ENCODE data around the gene EIF4B.

The EIF4B gene

DNA sequence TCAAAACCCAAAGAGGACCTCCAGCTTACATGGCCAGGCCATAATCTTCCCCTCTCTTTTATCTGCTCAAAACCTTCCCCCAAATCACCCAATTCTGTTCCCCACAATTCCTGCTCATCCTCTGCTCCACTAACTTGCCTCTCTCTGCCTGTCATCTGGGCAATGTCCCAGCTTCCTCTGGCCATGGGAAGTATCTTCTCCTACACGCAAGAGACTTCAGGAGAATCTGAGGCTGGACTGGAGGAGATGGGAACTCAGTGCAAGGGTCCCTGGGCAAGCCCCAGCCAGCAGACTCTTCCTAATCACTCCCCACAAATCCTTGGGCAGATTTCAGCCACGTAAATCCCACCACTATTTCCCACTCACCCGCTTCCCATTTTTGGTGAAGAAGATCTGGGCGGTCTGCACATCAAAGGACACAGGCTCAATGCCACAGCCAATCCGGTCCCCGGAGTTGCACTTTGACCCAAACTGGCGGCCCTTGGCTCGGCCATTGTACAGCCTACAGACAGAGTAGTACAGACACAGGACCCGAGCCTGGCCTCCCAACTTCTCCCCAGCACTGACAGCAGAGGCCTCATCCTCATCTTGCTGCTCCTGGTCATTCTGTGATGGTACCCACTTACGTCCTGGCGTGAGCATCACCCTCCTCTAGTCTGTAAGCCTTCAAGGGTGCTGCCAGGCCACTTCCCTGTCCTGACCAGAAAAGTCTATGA is 68.2 kb downstream of the EIF4B start:
- Histone ChIP-seq H3K4ac (ENCODE audit: low read length) (no peak overlapping the region), H3K18ac (ENCODE audit: low read length) (no peak overlapping the region), H4K8ac (ENCODE audit: low read depth, low read length) (no peak overlapping the region), H3K4me1 (ENCODE audit: control insufficient read depth in 2 of 2, insufficient read depth in 1 of 2, low read depth in 1 of 2, low read length in 2 of 2) (peaks cover 17 to 19% of the 10 kb centered on the region in 2 donors), H3K23ac (ENCODE audit: low read depth, low read length, poor library complexity) (no peak overlapping the region), H3K36me3 (replicated peaks in 1 of 2; ENCODE audit: control insufficient read depth in 2 of 2, insufficient read depth in 2 of 2, low read length in 2 of 2) (peaks cover 2 to 28% of the 10 kb centered on the region in 2 donors), H3K4me2 (ENCODE audit: insufficient read depth, low read length, poor library complexity, severe bottlenecking) (no peak overlapping the region), H2BK15ac (ENCODE audit: low read length) (no peak overlapping the region), H3K27me3 (ENCODE audit: control insufficient read depth in 3 of 3, insufficient read depth in 3 of 3, low read depth in 1 of 3, low read length in 3 of 3) (no peaks in the 10 kb centered on the region), H2AFZ (ENCODE audit: low read length) (no peak overlapping the region), H3K14ac (ENCODE audit: low read length) (no peak overlapping the region), H3K79me1 (ENCODE audit: low read depth, low read length) (no peaks in the 10 kb centered on the region), H2BK5ac (ENCODE audit: low read length) (no peak overlapping the region), H3K9ac (ENCODE audit: low read depth, low read length, poor library complexity) (no peak overlapping the region), H2AK5ac (ENCODE audit: low read depth, low read length) (no peak overlapping the region), H2BK12ac (ENCODE audit: low read length) (no peak overlapping the region), H3K4me3 (ENCODE audit: low read length in 2 of 2) (no peak overlapping the region), H3K9me3 (replicated peaks in 1 of 2; ENCODE audit: control insufficient read depth in 2 of 2, insufficient read depth in 1 of 2, low read depth in 1 of 2, low read length in 2 of 2) (no peaks in the 10 kb centered on the region), H3K27ac (replicated peaks; ENCODE audit: low read length) (no peak overlapping the region), H4K91ac (ENCODE audit: low read depth, low read length, poor library complexity) (no peak overlapping the region), H2BK120ac (ENCODE audit: low read depth, low read length) (no peak overlapping the region)
- DNase-seq (ENCODE audit: low spot score): no peak
- no CpG with 5 or more reads among the region's 11 CpGs for WGBS, 2 donors (ENCODE audit: extremely low coverage in 2 of 2, insufficient read length in 2 of 2, insufficient replicate concordance in 1 of 2)

DNA sequence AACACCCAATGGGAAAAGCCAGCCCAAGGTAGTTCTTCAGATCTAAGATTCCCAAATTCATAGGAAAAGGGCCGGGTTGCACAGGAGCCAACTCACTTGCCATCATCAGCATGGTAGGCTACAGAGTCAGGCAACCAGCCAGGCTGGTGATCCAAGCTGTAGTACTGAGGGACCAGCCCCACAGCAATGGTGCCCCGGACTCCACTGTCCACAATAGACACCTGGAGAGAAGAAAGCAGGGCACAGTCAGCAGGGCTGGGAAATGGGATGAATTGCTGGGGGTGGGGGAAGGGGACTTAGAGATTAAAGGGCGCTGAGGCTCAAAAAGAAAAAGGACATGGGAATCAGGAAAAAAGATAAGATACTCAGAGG is 68.7 kb downstream of the EIF4B start:
- Histone ChIP-seq H3K18ac (ENCODE audit: low read length) (no peak overlapping the region), H2BK5ac (ENCODE audit: low read length) (no peak overlapping the region), H3K4me2 (ENCODE audit: insufficient read depth, low read length, poor library complexity, severe bottlenecking) (no peak overlapping the region), H3K4me3 (ENCODE audit: low read length in 2 of 2) (no peak overlapping the region), H2BK12ac (ENCODE audit: low read length) (no peak overlapping the region), H2AK5ac (ENCODE audit: low read depth, low read length) (no peak overlapping the region), H3K9ac (ENCODE audit: low read depth, low read length, poor library complexity) (no peak overlapping the region), H3K4me1 (ENCODE audit: control insufficient read depth in 2 of 2, insufficient read depth in 1 of 2, low read depth in 1 of 2, low read length in 2 of 2) (peaks cover 17 to 19% of the 10 kb centered on the region in 2 donors), H3K27ac (replicated peaks; ENCODE audit: low read length) (no peak overlapping the region), H3K23ac (ENCODE audit: low read depth, low read length, poor library complexity) (no peak overlapping the region), H4K91ac (ENCODE audit: low read depth, low read length, poor library complexity) (no peak overlapping the region), H3K27me3 (ENCODE audit: control insufficient read depth in 3 of 3, insufficient read depth in 3 of 3, low read depth in 1 of 3, low read length in 3 of 3) (no peaks in the 10 kb centered on the region), H4K8ac (ENCODE audit: low read depth, low read length) (no peak overlapping the region), H2BK15ac (ENCODE audit: low read length) (no peak overlapping the region), H3K14ac (ENCODE audit: low read length) (no peak overlapping the region), H3K79me1 (ENCODE audit: low read depth, low read length) (no peaks in the 10 kb centered on the region), H3K9me3 (replicated peaks in 1 of 2; ENCODE audit: control insufficient read depth in 2 of 2, insufficient read depth in 1 of 2, low read depth in 1 of 2, low read length in 2 of 2) (no peaks in the 10 kb centered on the region), H3K4ac (ENCODE audit: low read length) (no peak overlapping the region), H2AFZ (ENCODE audit: low read length) (no peak overlapping the region), H3K36me3 (replicated peaks in 1 of 2; ENCODE audit: control insufficient read depth in 2 of 2, insufficient read depth in 2 of 2, low read length in 2 of 2) (peaks cover 2 to 28% of the 10 kb centered on the region in 2 donors), H2BK120ac (ENCODE audit: low read depth, low read length) (no peak overlapping the region)
- no CpG with 5 or more reads among the region's 3 CpGs for WGBS, 2 donors (ENCODE audit: extremely low coverage in 2 of 2, insufficient read length in 2 of 2, insufficient replicate concordance in 1 of 2)
- no peak for DNase-seq (ENCODE audit: low spot score)

DNA sequence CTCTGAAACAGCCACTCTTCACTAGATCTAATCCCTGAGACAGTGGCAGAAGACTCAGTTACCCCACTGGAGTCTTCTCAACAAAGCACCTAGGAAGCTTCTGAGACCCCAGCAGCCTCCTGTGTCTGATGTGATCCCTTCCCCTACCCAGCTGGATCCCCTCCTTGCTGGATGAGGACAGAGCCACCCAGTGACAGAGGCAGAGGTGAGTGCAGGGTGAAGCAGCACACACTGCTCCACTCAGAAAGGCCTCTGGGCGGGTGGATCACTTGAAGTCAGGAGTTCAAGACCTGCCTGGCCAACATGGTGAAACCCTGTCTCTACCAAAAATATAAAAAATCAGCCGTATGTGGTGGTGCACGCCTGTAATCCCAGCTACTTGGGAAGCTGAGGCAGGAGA is 70.2 kb downstream of the EIF4B start:
- Histone ChIP-seq H4K8ac (ENCODE audit: low read depth, low read length) (no peak overlapping the region), H3K4me3 (ENCODE audit: low read length in 2 of 2) (no peak overlapping the region), H3K9ac (ENCODE audit: low read depth, low read length, poor library complexity) (no peak overlapping the region), H2AFZ (ENCODE audit: low read length) (no peak overlapping the region), H3K18ac (ENCODE audit: low read length) (no peak overlapping the region), H3K14ac (ENCODE audit: low read length) (no peak overlapping the region), H2AK5ac (ENCODE audit: low read depth, low read length) (no peak overlapping the region), H3K36me3 (replicated peaks in 1 of 2; ENCODE audit: control insufficient read depth in 2 of 2, insufficient read depth in 2 of 2, low read length in 2 of 2) (peaks cover 2 to 28% of the 10 kb centered on the region in 2 donors), H3K9me3 (replicated peaks in 1 of 2; ENCODE audit: control insufficient read depth in 2 of 2, insufficient read depth in 1 of 2, low read depth in 1 of 2, low read length in 2 of 2) (peaks cover 0 to 1% of the 10 kb centered on the region in 2 donors), H3K27me3 (ENCODE audit: control insufficient read depth in 3 of 3, insufficient read depth in 3 of 3, low read depth in 1 of 3, low read length in 3 of 3) (peaks cover 0 to 5% (median 0%) of the 10 kb centered on the region in 3 experiments), H2BK15ac (ENCODE audit: low read length) (no peak overlapping the region), H3K27ac (replicated peaks; ENCODE audit: low read length) (no peak overlapping the region), H3K4me2 (ENCODE audit: insufficient read depth, low read length, poor library complexity, severe bottlenecking) (no peak overlapping the region), H2BK120ac (ENCODE audit: low read depth, low read length) (no peak overlapping the region), H3K4ac (ENCODE audit: low read length) (no peak overlapping the region), H2BK12ac (ENCODE audit: low read length) (no peak overlapping the region), H4K91ac (ENCODE audit: low read depth, low read length, poor library complexity) (no peak overlapping the region), H3K4me1 (ENCODE audit: control insufficient read depth in 2 of 2, insufficient read depth in 1 of 2, low read depth in 1 of 2, low read length in 2 of 2) (peaks cover 14 to 17% of the 10 kb centered on the region in 2 donors), H3K79me1 (ENCODE audit: low read depth, low read length) (no peaks in the 10 kb centered on the region), H2BK5ac (ENCODE audit: low read length) (no peak overlapping the region), H3K23ac (ENCODE audit: low read depth, low read length, poor library complexity) (no peak overlapping the region)
- DNase-seq (ENCODE audit: low spot score): no peak
- no CpG with 5 or more reads among the region's 3 CpGs for WGBS, 2 donors (ENCODE audit: extremely low coverage in 2 of 2, insufficient read length in 2 of 2, insufficient replicate concordance in 1 of 2)

DNA sequence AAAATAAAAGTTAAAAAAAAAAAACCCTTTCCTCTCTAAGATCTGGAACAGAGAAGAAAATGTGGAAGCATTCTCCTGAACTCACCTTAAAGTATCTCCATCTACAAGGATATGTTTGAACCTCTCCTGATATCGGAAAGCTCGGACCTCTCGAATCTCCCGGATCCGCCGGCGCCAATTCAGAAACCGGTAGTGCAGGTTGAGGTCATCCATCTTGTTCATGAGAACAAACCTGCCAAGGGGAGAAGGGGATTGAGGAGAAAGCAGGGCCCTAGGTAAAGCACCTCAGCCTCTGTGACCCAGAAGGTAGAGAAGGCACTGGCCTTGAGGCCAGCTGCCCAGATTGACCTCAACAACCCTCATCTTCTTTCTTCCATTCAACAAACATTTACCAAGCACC is 70.8 kb downstream of the EIF4B start:
- Histone ChIP-seq H3K9me3 (replicated peaks in 1 of 2; ENCODE audit: control insufficient read depth in 2 of 2, insufficient read depth in 1 of 2, low read depth in 1 of 2, low read length in 2 of 2) (peaks cover 0 to 1% of the 10 kb centered on the region in 2 donors), H3K36me3 (replicated peaks in 1 of 2; ENCODE audit: control insufficient read depth in 2 of 2, insufficient read depth in 2 of 2, low read length in 2 of 2) (peaks cover 2 to 28% of the 10 kb centered on the region in 2 donors), H3K4ac (ENCODE audit: low read length) (no peak overlapping the region), H3K4me2 (ENCODE audit: insufficient read depth, low read length, poor library complexity, severe bottlenecking) (no peak overlapping the region), H3K27ac (replicated peaks; ENCODE audit: low read length) (no peak overlapping the region), H3K9ac (ENCODE audit: low read depth, low read length, poor library complexity) (no peak overlapping the region), H3K27me3 (ENCODE audit: control insufficient read depth in 3 of 3, insufficient read depth in 3 of 3, low read depth in 1 of 3, low read length in 3 of 3) (peaks cover 0 to 5% (median 0%) of the 10 kb centered on the region in 3 experiments), H3K4me1 (ENCODE audit: control insufficient read depth in 2 of 2, insufficient read depth in 1 of 2, low read depth in 1 of 2, low read length in 2 of 2) (peaks cover 14 to 15% of the 10 kb centered on the region in 2 donors), H3K79me1 (ENCODE audit: low read depth, low read length) (no peaks in the 10 kb centered on the region), H2BK15ac (ENCODE audit: low read length) (no peak overlapping the region), H3K14ac (ENCODE audit: low read length) (no peak overlapping the region), H2BK12ac (ENCODE audit: low read length) (no peak overlapping the region), H4K91ac (ENCODE audit: low read depth, low read length, poor library complexity) (no peak overlapping the region), H3K23ac (ENCODE audit: low read depth, low read length, poor library complexity) (no peak overlapping the region), H3K4me3 (ENCODE audit: low read length in 2 of 2) (no peak overlapping the region), H2AK5ac (ENCODE audit: low read depth, low read length) (no peak overlapping the region), H2AFZ (ENCODE audit: low read length) (no peak overlapping the region), H2BK5ac (ENCODE audit: low read length) (no peak overlapping the region), H4K8ac (ENCODE audit: low read depth, low read length) (no peak overlapping the region), H2BK120ac (ENCODE audit: low read depth, low read length) (no peak overlapping the region), H3K18ac (ENCODE audit: low read length) (no peak overlapping the region)
- no CpG with 5 or more reads among the region's 8 CpGs for WGBS, 2 donors (ENCODE audit: extremely low coverage in 2 of 2, insufficient read length in 2 of 2, insufficient replicate concordance in 1 of 2)
- DNase-seq (ENCODE audit: low spot score): no peak

Measured in neuronal stem cell (in vitro differentiated cells).